HEK293 (cell line): ENCODE results near the gene BIRC5.
A peak's percentile ranks its signal among the peaks of the same experiment; 100 is the strongest.

Source experiments
- CTCF ChIA-PET: fragments of 350-600 bp; formaldehyde crosslinking; extraction: SDS; loops from one replicate; lab custom pipeline; 2021; ENCODE audit warnings: antibody characterized with exemption; lab: Yijun Ruan, JAX
- POLR2A ChIA-PET: fragments of 300-600 bp; formaldehyde crosslinking; extraction: SDS; loops from one replicate; lab custom pipeline; 2020; ENCODE audit warnings: antibody characterized with exemption, inconsistent platforms; lab: Yijun Ruan, JAX
- H3K27ac ChIP-seq: fragments of 200-500 bp; sonication (Bioruptor generic); 2 replicates; pipeline ENCODE4 v1.5.1; 2014; ENCODE audit warnings: low read depth, low read length, control low read depth, inconsistent platforms; ENCODE audit errors: extremely low read depth
- H3K36me3 ChIP-seq, 2 experiments: fragments of 200-500 bp in 1 of 2; sonication (Bioruptor generic) in 1 of 2; 1 replicate in 1 of 2; 2 replicates in 1 of 2; pipeline ENCODE4 v1.5.1; 2014 to 2017; ENCODE audit warnings: inconsistent platforms in 2 of 2, low read length in 2 of 2; ENCODE audit not compliant: control insufficient read depth in 2 of 2, insufficient read depth in 1 of 2
- H3K4me1 ChIP-seq: fragments of 200-500 bp; sonication (Bioruptor generic); 2 replicates; pipeline ENCODE4 v1.5.1; 2014; ENCODE audit warnings: mild to moderate bottlenecking, low read length, inconsistent platforms; ENCODE audit not compliant: control insufficient read depth, insufficient read depth
- H3K4me3 ChIP-seq: 2 replicates; pipeline ENCODE4 v1.5.1; 2011; ENCODE audit warnings: low read depth, mild to moderate bottlenecking, control low read depth, low read length, moderate library complexity
- H3K9me3 ChIP-seq: fragments of 200-500 bp; sonication (Bioruptor generic); 2 replicates; pipeline ENCODE4 v1.5.1; 2014; ENCODE audit warnings: low read depth, low read length, inconsistent platforms; ENCODE audit not compliant: control insufficient read depth, insufficient read depth
- EGR2 ChIP-seq: fragments of 450-650 bp; formaldehyde crosslinking; IDR thresholded peaks from 2 replicates; pipeline ENCODE4 v1.5.1; 2016; ENCODE audit warnings: low read depth, missing biosample characterization, missing genetic modification characterization
- GLIS1 ChIP-seq: fragments of 450-650 bp; formaldehyde crosslinking; IDR thresholded peaks from 2 replicates; pipeline ENCODE4 v1.5.1; 2016; ENCODE audit warnings: missing biosample characterization, missing genetic modification characterization
- GLIS2 ChIP-seq: fragments of 450-650 bp; formaldehyde crosslinking; IDR thresholded peaks from 2 replicates; pipeline ENCODE4 v1.5.1; 2016; ENCODE audit warnings: missing biosample characterization, missing genetic modification characterization
- IKZF3 ChIP-seq: fragments of 450-650 bp; IDR thresholded peaks from 2 replicates; pipeline ENCODE4 v1.5.0; 2018; ENCODE audit warnings: missing biosample characterization, mild to moderate bottlenecking, missing genetic modification characterization, moderate library complexity
- PBX3 ChIP-seq: sonication (generic); formaldehyde crosslinking; IDR thresholded peaks from 2 replicates; pipeline ENCODE4 v1.8.1; 2022; ENCODE audit warnings: mild to moderate bottlenecking, moderate library complexity, missing genetic modification reagents
- SCRT2 ChIP-seq: fragments of 450-650 bp; formaldehyde crosslinking; IDR thresholded peaks from 2 replicates; pipeline ENCODE4 v1.5.1; 2016; ENCODE audit warnings: missing biosample characterization, missing genetic modification characterization
- ZFHX2 ChIP-seq: fragments of 450-650 bp; formaldehyde crosslinking; conservative IDR thresholded peaks from 2 replicates; pipeline ENCODE4 v1.5.1; 2016; ENCODE audit warnings: missing biosample characterization, missing genetic modification characterization
- ZIC2 ChIP-seq: fragments of 450-650 bp; formaldehyde crosslinking; IDR thresholded peaks from 2 replicates; pipeline ENCODE4 v1.5.1; 2016; ENCODE audit warnings: missing biosample characterization, missing genetic modification characterization
- ZNF146 ChIP-seq: fragments of 450-650 bp; formaldehyde crosslinking; IDR thresholded peaks from 2 replicates; pipeline ENCODE4 v1.5.1; 2016; ENCODE audit warnings: missing biosample characterization, missing genetic modification characterization
- ZNF266 ChIP-seq: fragments of 450-650 bp; formaldehyde crosslinking; IDR thresholded peaks from 2 replicates; pipeline ENCODE4 v1.5.1; 2016; ENCODE audit warnings: missing biosample characterization, missing genetic modification characterization, low read depth
- ZNF341 ChIP-seq: fragments of 450-650 bp; formaldehyde crosslinking; IDR thresholded peaks from 2 replicates; pipeline ENCODE4; 2016; ENCODE audit warnings: low read depth, missing biosample characterization, missing genetic modification characterization
- ZNF423 ChIP-seq: fragments of 450-650 bp; formaldehyde crosslinking; IDR thresholded peaks from 2 replicates; pipeline ENCODE4 v1.5.1; 2016; ENCODE audit warnings: missing biosample characterization, missing genetic modification characterization
- ZNF555 ChIP-seq: fragments of 450-650 bp; formaldehyde crosslinking; conservative IDR thresholded peaks from 2 replicates; pipeline ENCODE4 v1.5.1; 2017; ENCODE audit warnings: missing biosample characterization, mild to moderate bottlenecking, missing genetic modification characterization, inconsistent platforms
- ZNF571 ChIP-seq: fragments of 450-650 bp; formaldehyde crosslinking; IDR thresholded peaks from 2 replicates; pipeline ENCODE4 v1.5.0; 2017; ENCODE audit warnings: missing biosample characterization, missing genetic modification characterization
- ZNF585B ChIP-seq: fragments of 450-650 bp; formaldehyde crosslinking; IDR thresholded peaks from 2 replicates; pipeline ENCODE4 v1.5.1; 2016; ENCODE audit warnings: missing biosample characterization, missing genetic modification characterization
- ZNF654 ChIP-seq: fragments of 450-650 bp; formaldehyde crosslinking; IDR thresholded peaks from 2 replicates; pipeline ENCODE4 v1.5.1; 2016; ENCODE audit warnings: low read depth, missing biosample characterization, missing genetic modification characterization
- ZNF707 ChIP-seq: fragments of 450-650 bp; formaldehyde crosslinking; IDR thresholded peaks from 2 replicates; pipeline ENCODE4 v1.5.1; 2016; ENCODE audit warnings: missing biosample characterization, missing genetic modification characterization
- ZNF768 ChIP-seq: fragments of 450-650 bp; formaldehyde crosslinking; IDR thresholded peaks from 2 replicates; pipeline ENCODE4 v1.5.1; 2018; ENCODE audit warnings: missing biosample characterization, mild to moderate bottlenecking, missing genetic modification characterization
- TF ChIP-seq, protein P1 (sequence below): fragments of 450-650 bp; formaldehyde crosslinking; IDR thresholded peaks from 2 replicates; pipeline ENCODE4 v1.5.1; 2016; ENCODE audit warnings: missing biosample characterization, missing genetic modification characterization

The BIRC5 gene

GRCh38 chr17:78258323-78259191 lies 44.5 kb downstream of the BIRC5 start:
- H3K4me1 ChIP-seq, result 0 out of 2 replicates have a peak, but pooled peaks cover 3% of the 10 kb centered on the region
- no peak overlapping the region for H3K4me3 ChIP-seq
- H3K9me3 ChIP-seq, result no peaks in the 10 kb centered on the region
- ChIA-PET CTCF (no interaction called here), POLR2A (interaction anchor here (0.6 kb wide), 1 partner anchor 130 kb away, joined by 3 read pairs; no protein-coding TSS in a partner anchor)
- H3K27ac ChIP-seq, result no peak overlapping the region
- TF ChIP-seq PBX3 (CRISPR knock-in tag) (no peak), SCRT2 (tag by site-specific recombination) (peak; percentile 67), ZNF266 (no peak), ZNF555 (tag by site-specific recombination) (no peak), ZNF585B (tag by site-specific recombination) (no peak), ZNF707 (no peak), GLIS1 (peak; percentile 81), ZNF654 (no peak), ZNF423 (tag by site-specific recombination) (peak; percentile 59), ZNF768 (no peak), ZFHX2 (peak; percentile 61), ZNF571 (tag by site-specific recombination) (no peak), ZIC2 (tag by site-specific recombination) (peak; percentile 99), EGR2 (tag by site-specific recombination) (peak; percentile 70), GLIS2 (peak; percentile 55), ZNF146 (no peak), ZNF341 (tag by site-specific recombination) (peak; percentile 61; the same call in 1 of the 2 replicates)
- TF ChIP-seq, protein P1, sequence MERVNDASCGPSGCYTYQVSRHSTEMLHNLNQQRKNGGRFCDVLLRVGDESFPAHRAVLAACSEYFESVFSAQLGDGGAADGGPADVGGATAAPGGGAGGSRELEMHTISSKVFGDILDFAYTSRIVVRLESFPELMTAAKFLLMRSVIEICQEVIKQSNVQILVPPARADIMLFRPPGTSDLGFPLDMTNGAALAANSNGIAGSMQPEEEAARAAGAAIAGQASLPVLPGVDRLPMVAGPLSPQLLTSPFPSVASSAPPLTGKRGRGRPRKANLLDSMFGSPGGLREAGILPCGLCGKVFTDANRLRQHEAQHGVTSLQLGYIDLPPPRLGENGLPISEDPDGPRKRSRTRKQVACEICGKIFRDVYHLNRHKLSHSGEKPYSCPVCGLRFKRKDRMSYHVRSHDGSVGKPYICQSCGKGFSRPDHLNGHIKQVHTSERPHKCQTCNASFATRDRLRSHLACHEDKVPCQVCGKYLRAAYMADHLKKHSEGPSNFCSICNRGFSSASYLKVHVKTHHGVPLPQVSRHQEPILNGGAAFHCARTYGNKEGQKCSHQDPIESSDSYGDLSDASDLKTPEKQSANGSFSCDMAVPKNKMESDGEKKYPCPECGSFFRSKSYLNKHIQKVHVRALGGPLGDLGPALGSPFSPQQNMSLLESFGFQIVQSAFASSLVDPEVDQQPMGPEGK (tag by site-specific recombination), result peak; percentile 39
- no peaks in the 10 kb centered on the region for H3K36me3 ChIP-seq

DNA sequence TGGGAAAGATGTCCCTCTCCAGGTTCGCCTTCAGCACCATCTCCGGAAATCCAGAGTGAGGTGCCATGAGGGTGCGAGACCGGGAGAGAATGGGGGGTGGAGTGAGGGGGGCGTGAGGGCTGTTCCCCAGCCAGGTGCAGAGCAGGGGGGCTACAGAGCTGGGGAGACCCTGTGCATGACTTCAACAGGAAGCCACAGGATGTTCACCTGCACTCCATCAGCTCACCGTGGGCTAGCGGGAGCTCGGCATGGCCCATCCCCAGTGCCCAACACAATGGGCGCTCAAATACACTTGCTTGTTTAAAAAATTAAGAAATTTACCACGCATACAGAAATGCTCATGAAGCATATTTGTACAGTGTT lies 45.1 kb downstream of the BIRC5 start:
- POLR2A ChIA-PET, result interaction anchor here (0.6 kb wide), 1 partner anchor 131 kb away, joined by 3 read pairs; no protein-coding TSS in a partner anchor
- no peaks in the 10 kb centered on the region for H3K9me3 ChIP-seq
- H3K36me3 ChIP-seq, result no peaks in the 10 kb centered on the region
- no peak for TF ChIP-seq IKZF3 (tag by site-specific recombination)
- 0 out of 2 replicates have a peak, but pooled peaks have one; percentile 18 for TF ChIP-seq GLIS2
- H3K4me1 ChIP-seq, result 0 out of 2 replicates have a peak, but pooled peaks cover 3% of the 10 kb centered on the region
- H3K4me3 ChIP-seq, result no peak overlapping the region
- no peak overlapping the region for H3K27ac ChIP-seq
- CTCF ChIA-PET, result interaction anchor here (0.6 to 1.8 kb wide), 2 partner anchors 8 to 186 kb away, joined by 3 to 6 read pairs; no protein-coding TSS in a partner anchor
